VCaP (cell line): ENCODE measurements around the gene FOSL2.
A peak's percentile ranks its signal among the peaks of the same experiment; 100 is the strongest.

Source experiments
- H3K27ac ChIP-seq: fragments of 450-650 bp; 2 replicates; pipeline ENCODE4 v1.5.1; 2017
- CTCF ChIP-seq: fragments of 450-650 bp; conservative IDR thresholded peaks from 2 replicates; pipeline ENCODE4 v1.5.1; 2017; ENCODE audit warnings: mild to moderate bottlenecking, moderate library complexity

FOSL2 gene

GRCh38 chr2:28351621-28352020, 41.0 kb upstream of the FOSL2 start:
- no peak overlapping the region for H3K27ac ChIP-seq
- no peak for TF ChIP-seq CTCF

- H3K27ac ChIP-seq = no peak overlapping the region
- TF ChIP-seq CTCF = no peak
Observed at GRCh38 chr2:28352104-28352503, 40.6 kb upstream of the FOSL2 start.

- no peak for TF ChIP-seq CTCF
- no peak overlapping the region for H3K27ac ChIP-seq
Observed at GRCh38 chr2:28352610-28353195, 40.0 kb upstream of the FOSL2 start.

- TF ChIP-seq CTCF = no peak
- H3K27ac ChIP-seq = peak overlapping the region; percentile 76
Observed at GRCh38 chr2:28354920-28355520, 37.6 kb upstream of the FOSL2 start.

GRCh38 chr2:28355521-28356094, 37.0 kb upstream of the FOSL2 start:
- TF ChIP-seq CTCF = no peak
- peak overlapping the region; percentile 76 for H3K27ac ChIP-seq

- H3K27ac ChIP-seq = peak overlapping the region; percentile 76
- TF ChIP-seq CTCF = no peak
Observed at GRCh38 chr2:28356095-28356911, 36.4 kb upstream of the FOSL2 start.

GRCh38 chr2:28357055-28357454, 35.6 kb upstream of the FOSL2 start:
- H3K27ac ChIP-seq = peak overlapping the region; percentile 76
- TF ChIP-seq CTCF = no peak
